Spleen (tissue), 7 donors: ENCODE data around the gene TMEM115.

Source experiments
- POLR2A ChIP-seq, 3 donors: fragments of 450-650 bp; IDR thresholded peaks; one replicate each; pipeline ENCODE4 v1.5.1; 2017; ENCODE audit warnings: antibody characterized with exemption in 3 of 3, mild to moderate bottlenecking in 1 of 3
- POLR2AphosphoS5 ChIP-seq, 3 donors: sonication (generic); formaldehyde crosslinking; IDR thresholded peaks; one replicate each; pipeline ENCODE4 v1.5.1; 2017; ENCODE audit warnings: antibody characterized with exemption in 3 of 3
- TF ChIP-seq, protein P1 (sequence below), 11 experiments: fragments of 200-600 bp in 7 of 11; fragments of 450-650 bp in 4 of 11; sonication (generic) in 4 of 11; IDR thresholded peaks in 8 of 11; conservative IDR thresholded peaks in 3 of 11; 1 replicate in 7 of 11; 2 replicates in 4 of 11; pipeline versions ENCODE4 v1.4.0 to v1.8.0; 2016 to 2021; ENCODE audit warnings: antibody characterized with exemption in 11 of 11, inconsistent platforms in 4 of 11, mild to moderate bottlenecking in 1 of 11
- donor health status: DM: no; HTN: no; CAD: no; lungs with moderate emphysema.
- donor health status: DM: no; HTN: no; CAD: no.
- donor health status: DM: no; HTN: no; CAD: no.

DNA sequence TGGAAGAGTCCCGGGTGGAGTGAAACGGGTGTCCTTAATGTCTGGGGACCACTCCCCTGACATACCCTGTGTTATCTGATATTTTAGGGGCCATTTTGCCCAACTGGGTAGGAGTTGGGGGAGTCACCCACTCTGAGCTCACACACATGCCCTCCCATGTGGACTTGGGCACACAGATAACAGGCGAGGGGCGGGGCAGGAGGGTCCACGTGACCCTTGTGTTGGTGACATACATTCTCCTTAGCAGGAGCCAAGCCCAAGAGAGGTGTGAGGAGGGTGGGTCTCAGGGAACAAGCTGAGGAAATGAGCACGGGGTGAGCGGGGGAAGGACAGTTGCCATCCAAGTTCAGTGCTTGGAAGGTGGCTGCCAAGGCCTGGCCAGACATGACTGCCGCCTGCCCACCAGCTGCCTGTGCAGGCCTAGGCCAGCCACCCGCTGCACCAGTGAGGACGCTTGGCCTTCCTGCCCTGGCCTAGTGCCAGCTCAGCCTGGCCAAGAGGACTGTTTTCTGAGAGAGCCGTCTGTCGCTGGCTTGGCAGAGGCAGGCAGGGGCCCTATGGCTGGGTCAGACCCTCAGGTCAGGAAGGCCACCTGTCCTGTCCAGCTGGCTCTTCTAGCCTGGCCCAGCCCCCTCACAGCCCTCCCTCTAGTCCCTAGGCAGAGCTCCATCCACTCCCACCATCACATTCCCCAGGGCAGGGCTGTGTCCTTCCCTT is 31.3 kb upstream of the TMEM115 start:
- TF ChIP-seq POLR2A (IDR thresholded peaks at IDR 0.05) (no peak), POLR2AphosphoS5 (IDR thresholded peaks at IDR 0.05) (peak in 2 of 3 donors; percentile 58 to 72)
- TF ChIP-seq, protein P1, sequence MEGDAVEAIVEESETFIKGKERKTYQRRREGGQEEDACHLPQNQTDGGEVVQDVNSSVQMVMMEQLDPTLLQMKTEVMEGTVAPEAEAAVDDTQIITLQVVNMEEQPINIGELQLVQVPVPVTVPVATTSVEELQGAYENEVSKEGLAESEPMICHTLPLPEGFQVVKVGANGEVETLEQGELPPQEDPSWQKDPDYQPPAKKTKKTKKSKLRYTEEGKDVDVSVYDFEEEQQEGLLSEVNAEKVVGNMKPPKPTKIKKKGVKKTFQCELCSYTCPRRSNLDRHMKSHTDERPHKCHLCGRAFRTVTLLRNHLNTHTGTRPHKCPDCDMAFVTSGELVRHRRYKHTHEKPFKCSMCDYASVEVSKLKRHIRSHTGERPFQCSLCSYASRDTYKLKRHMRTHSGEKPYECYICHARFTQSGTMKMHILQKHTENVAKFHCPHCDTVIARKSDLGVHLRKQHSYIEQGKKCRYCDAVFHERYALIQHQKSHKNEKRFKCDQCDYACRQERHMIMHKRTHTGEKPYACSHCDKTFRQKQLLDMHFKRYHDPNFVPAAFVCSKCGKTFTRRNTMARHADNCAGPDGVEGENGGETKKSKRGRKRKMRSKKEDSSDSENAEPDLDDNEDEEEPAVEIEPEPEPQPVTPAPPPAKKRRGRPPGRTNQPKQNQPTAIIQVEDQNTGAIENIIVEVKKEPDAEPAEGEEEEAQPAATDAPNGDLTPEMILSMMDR (IDR thresholded peaks at IDR 0.05 in 8 of 11, conservative IDR thresholded peaks at IDR 0.05 in 3 of 11) = no peak
